SK-N-SH treated with all-trans-retinoic acid at 6 μM for 48 hours (cell line): ENCODE data around the gene TNIK.

Experiments used
- ATAC-seq: fragments of 200-7000 bp; cut with Tn5 transposase; 3 replicates; pipeline ENCODE4 v1.9.1; 2020; ENCODE audit warnings: mild to moderate bottlenecking, moderate library complexity
- ARNTL ChIP-seq: fragments of 450-650 bp; formaldehyde crosslinking; IDR thresholded peaks from 2 replicates; pipeline ENCODE4 v1.5.0; 2020; ENCODE audit warnings: low read depth, mild to moderate bottlenecking, moderate library complexity, borderline replicate concordance
- BACH2 ChIP-seq: fragments of 250-450 bp; sonication (Bioruptor Pico); IDR thresholded peaks from 2 replicates; pipeline ENCODE4 v1.9.0; 2021; ENCODE audit warnings: mild to moderate bottlenecking, borderline replicate concordance
- CREB5 ChIP-seq: fragments of 250-450 bp; sonication (Bioruptor Pico); IDR thresholded peaks from 2 replicates; pipeline ENCODE4 v1.5.1; 2020; ENCODE audit warnings: low read depth, mild to moderate bottlenecking, moderate library complexity
- CSDC2 ChIP-seq: fragments of 250-450 bp; sonication (Bioruptor Pico); IDR thresholded peaks from 2 replicates; pipeline ENCODE4 v1.5.0; 2020; ENCODE audit warnings: mild to moderate bottlenecking, moderate library complexity
- CSRNP3 ChIP-seq: fragments of 250-450 bp; sonication (Bioruptor Pico); IDR thresholded peaks from 2 replicates; pipeline ENCODE4 v1.5.1; 2021; ENCODE audit warnings: mild to moderate bottlenecking, moderate library complexity
- ESRRG ChIP-seq: fragments of 250-450 bp; sonication (Bioruptor Pico); IDR thresholded peaks from 2 replicates; pipeline ENCODE4 v1.6.1; 2021; ENCODE audit warnings: mild to moderate bottlenecking
- GLIS3 ChIP-seq: fragments of 250-450 bp; sonication (Bioruptor Pico); IDR thresholded peaks from 2 replicates; pipeline ENCODE4 v1.5.0; 2020; ENCODE audit warnings: mild to moderate bottlenecking, moderate library complexity
- ISL1 ChIP-seq: fragments of 250-450 bp; sonication (Bioruptor Pico); IDR thresholded peaks from 2 replicates; pipeline ENCODE4 v2.1.2; 2022; ENCODE audit warnings: mild to moderate bottlenecking, moderate library complexity
- PATZ1 ChIP-seq: fragments of 250-450 bp; sonication (Bioruptor Pico); IDR thresholded peaks from 2 replicates; pipeline ENCODE4 v1.8.0; 2020; ENCODE audit warnings: mild to moderate bottlenecking, moderate library complexity, borderline replicate concordance
- RARB ChIP-seq: fragments of 250-450 bp; sonication (Bioruptor Pico); IDR thresholded peaks from 2 replicates; pipeline ENCODE4 v1.8.0; 2021; ENCODE audit warnings: mild to moderate bottlenecking, moderate library complexity
- SNAI2 ChIP-seq: fragments of 250-450 bp; sonication (Bioruptor Pico); IDR thresholded peaks from 2 replicates; pipeline ENCODE4 v1.5.0; 2020; ENCODE audit warnings: mild to moderate bottlenecking, moderate library complexity
- TCF4 ChIP-seq: fragments of 250-450 bp; sonication (Bioruptor Pico); IDR thresholded peaks from 2 replicates; pipeline ENCODE4 v1.8.0; 2021; ENCODE audit warnings: mild to moderate bottlenecking, moderate library complexity, borderline replicate concordance
- TOX ChIP-seq: fragments of 250-450 bp; sonication (Bioruptor Pico); IDR thresholded peaks from 2 replicates; pipeline ENCODE4 v1.8.0; 2021; ENCODE audit warnings: mild to moderate bottlenecking, moderate library complexity, borderline replicate concordance
- TSHZ2 ChIP-seq: fragments of 250-450 bp; sonication (Bioruptor Pico); IDR thresholded peaks from 2 replicates; pipeline ENCODE4 v1.5.0; 2020; ENCODE audit warnings: mild to moderate bottlenecking, moderate library complexity
- ZC3H10 ChIP-seq: fragments of 250-450 bp; sonication (Bioruptor Pico); IDR thresholded peaks from 2 replicates; pipeline ENCODE4 v1.5.1; 2021; ENCODE audit warnings: mild to moderate bottlenecking, moderate library complexity
- ZFP3 ChIP-seq: fragments of 250-450 bp; sonication (Bioruptor Pico); IDR thresholded peaks from 2 replicates; pipeline ENCODE4 v1.5.0; 2020; ENCODE audit warnings: mild to moderate bottlenecking, moderate library complexity
- ZFP30 ChIP-seq: fragments of 450-650 bp; formaldehyde crosslinking; IDR thresholded peaks from 2 replicates; pipeline ENCODE4 v1.5.0; 2022; ENCODE audit warnings: mild to moderate bottlenecking, moderate library complexity
- ZNF565 ChIP-seq: fragments of 450-650 bp; formaldehyde crosslinking; conservative IDR thresholded peaks from 2 replicates; pipeline ENCODE4 v1.5.0; 2020; ENCODE audit warnings: low read depth, mild to moderate bottlenecking, moderate library complexity
- ZNF70 ChIP-seq: fragments of 450-650 bp; formaldehyde crosslinking; IDR thresholded peaks from 2 replicates; pipeline ENCODE4 v1.5.0; 2020; ENCODE audit warnings: mild to moderate bottlenecking, moderate library complexity
- ZNF8 ChIP-seq: fragments of 450-650 bp; formaldehyde crosslinking; IDR thresholded peaks from 2 replicates; pipeline ENCODE4 v1.5.0; 2020; ENCODE audit warnings: mild to moderate bottlenecking, moderate library complexity
- TF ChIP-seq, protein P1 (sequence below): fragments of 250-450 bp; sonication (Bioruptor Pico); IDR thresholded peaks from 2 replicates; pipeline ENCODE4 v1.8.0; 2021; ENCODE audit warnings: low read depth, mild to moderate bottlenecking, moderate library complexity, borderline replicate concordance

The TNIK gene

GRCh38 chr3:171213178-171213577, 247.0 kb downstream of the TNIK start (continued):
- TF ChIP-seq CSRNP3 (CRISPR knock-in tag) (no peak), CREB5 (CRISPR knock-in tag) (no peak), CSDC2 (CRISPR knock-in tag) (no peak), SNAI2 (no peak)

DNA sequence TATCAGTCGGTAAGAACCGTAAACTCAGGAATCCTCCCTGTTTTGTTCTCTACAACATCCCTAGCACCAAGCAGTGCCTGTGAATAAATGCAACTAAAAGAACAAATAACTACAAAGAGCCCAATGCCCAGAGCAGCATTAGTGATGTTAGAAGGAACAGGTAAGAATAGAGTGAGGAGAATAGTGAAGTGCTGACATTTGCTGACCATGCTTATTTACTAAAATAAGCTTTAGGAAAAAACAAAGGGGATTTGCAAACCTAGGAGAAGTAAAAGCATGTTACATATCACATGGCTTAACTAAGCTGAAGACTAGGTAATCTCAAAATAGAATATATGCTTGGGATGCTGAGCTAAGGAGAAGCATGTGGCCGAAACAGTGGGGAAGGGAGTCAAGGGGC, 247.6 kb downstream of the TNIK start:
- ATAC-seq = no peak
- no peak for TF ChIP-seq ARNTL (CRISPR knock-in tag)
- no peak for TF ChIP-seq TOX (CRISPR knock-in tag)
- TF ChIP-seq ZNF8 (CRISPR knock-in tag) = no peak
- TF ChIP-seq TCF4 (CRISPR knock-in tag) = no peak
- no peak for TF ChIP-seq CSDC2 (CRISPR knock-in tag)
- TF ChIP-seq, all 23 proteins: peak for 0

- no peak for ATAC-seq
- TF ChIP-seq ZNF8 (CRISPR knock-in tag) (no peak), ISL1 (CRISPR knock-in tag) (no peak), GLIS3 (CRISPR knock-in tag) (no peak), ARNTL (CRISPR knock-in tag) (no peak), PATZ1 (CRISPR knock-in tag) (no peak), ZC3H10 (CRISPR knock-in tag) (no peak), TOX (CRISPR knock-in tag) (no peak), BACH2 (CRISPR knock-in tag) (no peak), RARB (CRISPR knock-in tag) (no peak), ESRRG (CRISPR knock-in tag) (no peak), ZNF565 (no peak), CSRNP3 (CRISPR knock-in tag) (no peak), CREB5 (CRISPR knock-in tag) (no peak), ZFP3 (CRISPR knock-in tag) (no peak), ZFP30 (CRISPR knock-in tag) (no peak), ZNF70 (CRISPR knock-in tag) (no peak)
- TF ChIP-seq, protein P1, sequence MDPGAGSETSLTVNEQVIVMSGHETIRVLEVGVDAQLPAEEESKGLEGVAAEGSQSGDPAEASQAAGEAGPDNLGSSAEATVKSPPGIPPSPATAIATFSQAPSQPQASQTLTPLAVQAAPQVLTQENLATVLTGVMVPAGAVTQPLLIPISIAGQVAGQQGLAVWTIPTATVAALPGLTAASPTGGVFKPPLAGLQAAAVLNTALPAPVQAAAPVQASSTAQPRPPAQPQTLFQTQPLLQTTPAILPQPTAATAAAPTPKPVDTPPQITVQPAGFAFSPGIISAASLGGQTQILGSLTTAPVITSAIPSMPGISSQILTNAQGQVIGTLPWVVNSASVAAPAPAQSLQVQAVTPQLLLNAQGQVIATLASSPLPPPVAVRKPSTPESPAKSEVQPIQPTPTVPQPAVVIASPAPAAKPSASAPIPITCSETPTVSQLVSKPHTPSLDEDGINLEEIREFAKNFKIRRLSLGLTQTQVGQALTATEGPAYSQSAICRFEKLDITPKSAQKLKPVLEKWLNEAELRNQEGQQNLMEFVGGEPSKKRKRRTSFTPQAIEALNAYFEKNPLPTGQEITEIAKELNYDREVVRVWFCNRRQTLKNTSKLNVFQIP = no peak
- TF ChIP-seq, all 23 proteins: peak for 0
Measured at GRCh38 chr3:171206283-171206682, 253.9 kb downstream of the TNIK start.

GRCh38 chr3:171204942-171205341, 255.3 kb downstream of the TNIK start:
- TF ChIP-seq ESRRG (CRISPR knock-in tag) = no peak
- TF ChIP-seq SNAI2 = no peak
- no peak for TF ChIP-seq TSHZ2 (CRISPR knock-in tag)
- no peak for TF ChIP-seq CREB5 (CRISPR knock-in tag)
- ATAC-seq = no peak
